Measurements from ENCODE around the gene HLA-E.

DNA sequence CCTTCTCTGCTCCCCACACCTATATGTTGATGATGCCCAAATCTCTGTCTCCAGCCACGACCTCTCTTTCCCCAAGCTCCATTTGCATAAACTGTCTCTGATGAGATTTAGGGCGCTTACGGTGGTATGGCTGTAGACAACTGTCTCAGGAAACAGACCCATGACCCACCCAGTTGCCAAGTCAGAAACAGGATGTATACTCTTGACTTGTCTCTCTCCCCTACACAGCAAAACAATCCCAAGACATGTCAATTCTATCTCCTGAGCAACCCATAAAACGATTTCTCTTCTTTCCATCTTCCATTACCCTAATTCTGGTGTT, 53.1 kb downstream of the HLA-E start:
- no peak for TF ChIP-seq ZZZ3 (IDR thresholded peaks at IDR 0.05; ENCODE audit: control insufficient read depth, insufficient read length, low read depth)
- TF ChIP-seq EP300 (IDR thresholded peaks at IDR 0.05; ENCODE audit: borderline replicate concordance in 1 of 2, control insufficient read depth in 1 of 2, low read depth in 2 of 2, low read length in 2 of 2) = no peak
- TF ChIP-seq MTA3 (IDR thresholded peaks at IDR 0.05; ENCODE audit: borderline replicate concordance, low read length) = no peak
- no peak for TF ChIP-seq POLR2AphosphoS5 (IDR thresholded peaks at IDR 0.05; ENCODE audit: low read length)
- TF ChIP-seq, protein P1, sequence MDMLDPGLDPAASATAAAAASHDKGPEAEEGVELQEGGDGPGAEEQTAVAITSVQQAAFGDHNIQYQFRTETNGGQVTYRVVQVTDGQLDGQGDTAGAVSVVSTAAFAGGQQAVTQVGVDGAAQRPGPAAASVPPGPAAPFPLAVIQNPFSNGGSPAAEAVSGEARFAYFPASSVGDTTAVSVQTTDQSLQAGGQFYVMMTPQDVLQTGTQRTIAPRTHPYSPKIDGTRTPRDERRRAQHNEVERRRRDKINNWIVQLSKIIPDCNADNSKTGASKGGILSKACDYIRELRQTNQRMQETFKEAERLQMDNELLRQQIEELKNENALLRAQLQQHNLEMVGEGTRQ (IDR thresholded peaks at IDR 0.05; ENCODE audit: borderline replicate concordance, low read depth, low read length) = no peak
- TF ChIP-seq, protein P2, sequence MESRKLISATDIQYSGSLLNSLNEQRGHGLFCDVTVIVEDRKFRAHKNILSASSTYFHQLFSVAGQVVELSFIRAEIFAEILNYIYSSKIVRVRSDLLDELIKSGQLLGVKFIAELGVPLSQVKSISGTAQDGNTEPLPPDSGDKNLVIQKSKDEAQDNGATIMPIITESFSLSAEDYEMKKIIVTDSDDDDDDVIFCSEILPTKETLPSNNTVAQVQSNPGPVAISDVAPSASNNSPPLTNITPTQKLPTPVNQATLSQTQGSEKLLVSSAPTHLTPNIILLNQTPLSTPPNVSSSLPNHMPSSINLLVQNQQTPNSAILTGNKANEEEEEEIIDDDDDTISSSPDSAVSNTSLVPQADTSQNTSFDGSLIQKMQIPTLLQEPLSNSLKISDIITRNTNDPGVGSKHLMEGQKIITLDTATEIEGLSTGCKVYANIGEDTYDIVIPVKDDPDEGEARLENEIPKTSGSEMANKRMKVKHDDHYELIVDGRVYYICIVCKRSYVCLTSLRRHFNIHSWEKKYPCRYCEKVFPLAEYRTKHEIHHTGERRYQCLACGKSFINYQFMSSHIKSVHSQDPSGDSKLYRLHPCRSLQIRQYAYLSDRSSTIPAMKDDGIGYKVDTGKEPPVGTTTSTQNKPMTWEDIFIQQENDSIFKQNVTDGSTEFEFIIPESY (IDR thresholded peaks at IDR 0.05) = no peak
- TF ChIP-seq, protein P3, sequence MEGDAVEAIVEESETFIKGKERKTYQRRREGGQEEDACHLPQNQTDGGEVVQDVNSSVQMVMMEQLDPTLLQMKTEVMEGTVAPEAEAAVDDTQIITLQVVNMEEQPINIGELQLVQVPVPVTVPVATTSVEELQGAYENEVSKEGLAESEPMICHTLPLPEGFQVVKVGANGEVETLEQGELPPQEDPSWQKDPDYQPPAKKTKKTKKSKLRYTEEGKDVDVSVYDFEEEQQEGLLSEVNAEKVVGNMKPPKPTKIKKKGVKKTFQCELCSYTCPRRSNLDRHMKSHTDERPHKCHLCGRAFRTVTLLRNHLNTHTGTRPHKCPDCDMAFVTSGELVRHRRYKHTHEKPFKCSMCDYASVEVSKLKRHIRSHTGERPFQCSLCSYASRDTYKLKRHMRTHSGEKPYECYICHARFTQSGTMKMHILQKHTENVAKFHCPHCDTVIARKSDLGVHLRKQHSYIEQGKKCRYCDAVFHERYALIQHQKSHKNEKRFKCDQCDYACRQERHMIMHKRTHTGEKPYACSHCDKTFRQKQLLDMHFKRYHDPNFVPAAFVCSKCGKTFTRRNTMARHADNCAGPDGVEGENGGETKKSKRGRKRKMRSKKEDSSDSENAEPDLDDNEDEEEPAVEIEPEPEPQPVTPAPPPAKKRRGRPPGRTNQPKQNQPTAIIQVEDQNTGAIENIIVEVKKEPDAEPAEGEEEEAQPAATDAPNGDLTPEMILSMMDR (IDR thresholded peaks at IDR 0.05 in 2 of 3, conservative IDR thresholded peaks at IDR 0.05 in 1 of 3; ENCODE audit: control insufficient read depth in 2 of 3, extremely low read depth in 1 of 3, insufficient read depth in 1 of 3, low read depth in 3 of 3, low read length in 3 of 3) = no peak
- TF ChIP-seq POLR2A (IDR thresholded peaks at IDR 0.05; ENCODE audit: low read depth, low read length) = no peak
- no peak for TF ChIP-seq EGR1 (IDR thresholded peaks at IDR 0.05; ENCODE audit: borderline replicate concordance in 1 of 2, low read depth in 2 of 2, low read length in 2 of 2)
- no peak for TF ChIP-seq FOS (IDR thresholded peaks at IDR 0.05; ENCODE audit: borderline replicate concordance, extremely low read depth, insufficient read length)

Measured in GM12878 (cell line).